ENCODE data around the gene SFMBT2. TPM values are rescaled to one million over a fixed set of nuclear protein-coding genes. Genes with fewer than 3 reads are reported as not detected.

SFMBT2 gene
- polyA plus RNA-seq, 4 donors, result 0.45 to 2.5 (median 1.3) TPM

DNA sequence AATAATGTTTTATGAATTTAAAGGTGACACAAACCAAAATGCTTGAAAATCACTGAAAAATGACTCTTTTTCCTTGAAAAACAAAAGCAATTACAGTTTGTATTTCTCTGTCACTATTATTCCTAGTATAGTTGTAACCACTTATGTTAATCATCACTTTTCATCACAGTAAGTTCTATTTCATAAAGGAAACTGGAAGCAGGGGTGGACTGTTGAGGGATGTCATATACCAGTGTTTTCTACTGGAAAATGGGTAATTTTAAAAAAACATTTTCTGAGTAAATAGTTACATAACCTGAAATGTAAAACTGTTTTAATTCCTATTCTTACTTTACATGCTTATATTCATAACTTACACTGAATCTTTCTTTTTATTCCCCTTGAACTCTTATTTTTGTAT is 32.2 kb upstream of the SFMBT2 start:
- no peak overlapping the region for H3K27ac ChIP-seq (ENCODE audit: low read depth in 1 of 3, low read length in 2 of 3)
- H3K36me3 ChIP-seq (ENCODE audit: control insufficient read depth in 3 of 3, insufficient read depth in 2 of 3, low read depth in 1 of 3, low read length in 3 of 3), result no peaks in the 10 kb centered on the region
- no peaks in the 10 kb centered on the region for H3K4me1 ChIP-seq (ENCODE audit: control insufficient read depth in 3 of 3, insufficient read depth in 2 of 3, low read depth in 1 of 3, low read length in 2 of 3)
- FAIRE-seq, result no peak
- H3K9me3 ChIP-seq (ENCODE audit: control insufficient read depth in 2 of 2, insufficient read depth in 1 of 2, low read depth in 1 of 2, low read length in 1 of 2), result no peaks in the 10 kb centered on the region
- DNase-seq, result no peak
- no peaks in the 10 kb centered on the region for H3K27me3 ChIP-seq (ENCODE audit: control insufficient read depth in 3 of 3, insufficient read depth in 3 of 3, low read length in 3 of 3)
- H3K4me3 ChIP-seq (ENCODE audit: low read depth in 1 of 3, low read length in 3 of 3), result no peak overlapping the region

DNA sequence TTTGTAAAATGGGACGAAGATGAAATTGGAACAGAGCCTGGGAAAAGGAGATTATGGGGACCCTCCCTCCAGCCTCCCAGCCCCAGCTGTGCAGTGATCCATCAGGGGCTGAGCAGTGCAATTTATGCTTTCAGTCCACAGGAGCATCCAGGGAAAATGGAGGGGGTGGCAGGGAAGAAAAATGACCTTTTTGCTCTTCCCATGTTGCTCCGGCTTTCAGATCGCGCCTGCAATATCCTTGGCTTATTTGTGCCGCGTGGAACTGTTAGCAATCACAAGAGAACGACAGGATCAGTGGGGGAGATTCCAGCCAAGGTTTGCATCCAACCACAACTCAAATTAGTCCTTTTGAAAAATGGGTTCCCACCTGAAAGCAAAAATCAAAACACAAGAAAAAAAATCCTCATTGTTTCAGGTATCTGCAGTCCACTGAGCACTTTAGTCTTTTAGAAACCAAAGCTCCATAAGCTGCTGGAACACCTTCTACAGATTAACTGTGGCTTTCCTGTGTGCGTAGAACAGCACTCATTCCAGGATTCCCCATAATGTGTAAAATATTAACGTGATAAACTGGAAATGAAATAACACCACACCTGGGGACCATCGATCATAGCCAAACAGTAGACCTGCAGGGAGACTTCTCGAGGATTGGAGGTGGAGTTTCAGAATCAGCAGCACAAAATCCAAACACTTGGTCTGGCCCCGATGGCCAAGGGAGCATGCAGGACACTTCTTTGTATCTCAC is 30.7 kb upstream of the SFMBT2 start:
- Histone ChIP-seq H3K27ac (ENCODE audit: low read depth in 1 of 3, low read length in 2 of 3) (no peak overlapping the region), H3K4me1 (ENCODE audit: control insufficient read depth in 3 of 3, insufficient read depth in 2 of 3, low read depth in 1 of 3, low read length in 2 of 3) (no peaks in the 10 kb centered on the region), H3K27me3 (ENCODE audit: control insufficient read depth in 3 of 3, insufficient read depth in 3 of 3, low read length in 3 of 3) (no peaks in the 10 kb centered on the region), H3K9me3 (ENCODE audit: control insufficient read depth in 2 of 2, insufficient read depth in 1 of 2, low read depth in 1 of 2, low read length in 1 of 2) (no peaks in the 10 kb centered on the region), H3K4me3 (ENCODE audit: low read depth in 1 of 3, low read length in 3 of 3) (no peak overlapping the region), H3K36me3 (ENCODE audit: control insufficient read depth in 3 of 3, insufficient read depth in 2 of 3, low read depth in 1 of 3, low read length in 3 of 3) (no peaks in the 10 kb centered on the region)
- WGBS, 3 donors, result 74 to 81% (median 78%) methylated on average over 12 of the region's 12 CpGs
- FAIRE-seq (no peak), DNase-seq (no peak)

DNA sequence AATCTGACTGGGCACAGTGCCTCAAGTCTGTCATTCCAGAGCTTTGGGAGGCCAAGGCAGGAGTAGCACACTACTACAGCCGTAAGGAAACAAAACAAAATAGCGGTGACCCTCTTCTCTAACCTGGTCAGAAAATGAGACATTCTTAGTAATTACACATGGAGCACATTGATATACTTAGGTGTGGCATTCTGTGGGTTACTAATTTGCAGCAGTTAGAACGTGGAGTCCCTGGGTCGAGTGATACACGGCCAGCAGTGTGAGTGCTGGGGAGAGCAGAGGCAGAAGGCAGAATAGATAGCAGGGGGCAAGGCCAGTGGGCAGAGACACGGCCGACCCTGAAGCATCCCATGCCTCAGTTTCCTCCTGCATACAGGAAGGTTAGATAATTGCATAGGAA is 28.9 kb upstream of the SFMBT2 start:
- Histone ChIP-seq H3K36me3 (ENCODE audit: control insufficient read depth in 3 of 3, insufficient read depth in 2 of 3, low read depth in 1 of 3, low read length in 3 of 3) (no peaks in the 10 kb centered on the region), H3K27ac (ENCODE audit: low read depth in 1 of 3, low read length in 2 of 3) (no peak overlapping the region), H3K9me3 (ENCODE audit: control insufficient read depth in 2 of 2, insufficient read depth in 1 of 2, low read depth in 1 of 2, low read length in 1 of 2) (no peaks in the 10 kb centered on the region), H3K27me3 (ENCODE audit: control insufficient read depth in 3 of 3, insufficient read depth in 3 of 3, low read length in 3 of 3) (no peaks in the 10 kb centered on the region), H3K4me1 (ENCODE audit: control insufficient read depth in 3 of 3, insufficient read depth in 2 of 3, low read depth in 1 of 3, low read length in 2 of 3) (no peaks in the 10 kb centered on the region), H3K4me3 (ENCODE audit: low read depth in 1 of 3, low read length in 3 of 3) (no peak overlapping the region)
- no peak for DNase-seq
- 73 to 85% (median 78%) methylated on average over 7 of the region's 7 CpGs for WGBS, 3 donors
- no peak for FAIRE-seq

GRCh38 chr10:7438196-7438986 is 27.6 kb upstream of the SFMBT2 start:
- FAIRE-seq, result no peak
- no peak overlapping the region for H3K4me3 ChIP-seq (ENCODE audit: low read depth in 1 of 3, low read length in 3 of 3)
- DNase-seq, result peak in 1 of 2 donors; percentile 3

GRCh38 chr10:7436490-7437100 is 25.8 kb upstream of the SFMBT2 start:
- FAIRE-seq (no peak), DNase-seq (no peak)
- Histone ChIP-seq H3K9me3 (ENCODE audit: control insufficient read depth in 2 of 2, insufficient read depth in 1 of 2, low read depth in 1 of 2, low read length in 1 of 2) (no peaks in the 10 kb centered on the region), H3K4me3 (ENCODE audit: low read depth in 1 of 3, low read length in 3 of 3) (no peak overlapping the region), H3K4me1 (ENCODE audit: control insufficient read depth in 3 of 3, insufficient read depth in 2 of 3, low read depth in 1 of 3, low read length in 2 of 3) (no peaks in the 10 kb centered on the region), H3K36me3 (ENCODE audit: control insufficient read depth in 3 of 3, insufficient read depth in 2 of 3, low read depth in 1 of 3, low read length in 3 of 3) (no peaks in the 10 kb centered on the region), H3K27ac (ENCODE audit: low read depth in 1 of 3, low read length in 2 of 3) (no peak overlapping the region), H3K27me3 (ENCODE audit: control insufficient read depth in 3 of 3, insufficient read depth in 3 of 3, low read length in 3 of 3) (no peaks in the 10 kb centered on the region)
- WGBS, 3 donors, result 77 to 91% (median 78%) methylated on average over 3 of the region's 3 CpGs

More at GRCh38 chr10:7438196-7438986, 27.6 kb upstream of the SFMBT2 start:
- Histone ChIP-seq H3K27me3 (ENCODE audit: control insufficient read depth in 3 of 3, insufficient read depth in 3 of 3, low read length in 3 of 3) (no peaks in the 10 kb centered on the region), H3K27ac (ENCODE audit: low read depth in 1 of 3, low read length in 2 of 3) (no peak overlapping the region), H3K36me3 (ENCODE audit: control insufficient read depth in 3 of 3, insufficient read depth in 2 of 3, low read depth in 1 of 3, low read length in 3 of 3) (no peaks in the 10 kb centered on the region), H3K9me3 (ENCODE audit: control insufficient read depth in 2 of 2, insufficient read depth in 1 of 2, low read depth in 1 of 2, low read length in 1 of 2) (no peaks in the 10 kb centered on the region), H3K4me1 (ENCODE audit: control insufficient read depth in 3 of 3, insufficient read depth in 2 of 3, low read depth in 1 of 3, low read length in 2 of 3) (no peaks in the 10 kb centered on the region)
- WGBS, 3 donors, result 52 to 57% (median 56%) methylated on average over 19 of the region's 19 CpGs

- H3K27ac ChIP-seq (ENCODE audit: low read depth in 1 of 3, low read length in 2 of 3), result no peak overlapping the region
- WGBS, 3 donors, result 62 to 71% (median 63%) methylated on average over 2 of the region's 2 CpGs
- H3K4me3 ChIP-seq (ENCODE audit: low read depth in 1 of 3, low read length in 3 of 3), result no peak overlapping the region
- DNase-seq, result no peak
- H3K9me3 ChIP-seq (ENCODE audit: control insufficient read depth in 2 of 2, insufficient read depth in 1 of 2, low read depth in 1 of 2, low read length in 1 of 2), result no peaks in the 10 kb centered on the region
- H3K4me1 ChIP-seq (ENCODE audit: control insufficient read depth in 3 of 3, insufficient read depth in 2 of 3, low read depth in 1 of 3, low read length in 2 of 3), result no peaks in the 10 kb centered on the region
- H3K36me3 ChIP-seq (ENCODE audit: control insufficient read depth in 3 of 3, insufficient read depth in 2 of 3, low read depth in 1 of 3, low read length in 3 of 3), result no peaks in the 10 kb centered on the region
- H3K27me3 ChIP-seq (ENCODE audit: control insufficient read depth in 3 of 3, insufficient read depth in 3 of 3, low read length in 3 of 3), result no peaks in the 10 kb centered on the region
- no peak for FAIRE-seq
These were observed 24.8 kb upstream of the SFMBT2 start for GRCh38 chr10:7435674-7436073.

GRCh38 chr10:7434378-7434777 is 23.5 kb upstream of the SFMBT2 start:
- Histone ChIP-seq H3K4me3 (ENCODE audit: low read depth in 1 of 3, low read length in 3 of 3) (no peak overlapping the region), H3K27ac (ENCODE audit: low read depth in 1 of 3, low read length in 2 of 3) (no peak overlapping the region), H3K9me3 (ENCODE audit: control insufficient read depth in 2 of 2, insufficient read depth in 1 of 2, low read depth in 1 of 2, low read length in 1 of 2) (no peaks in the 10 kb centered on the region), H3K36me3 (ENCODE audit: control insufficient read depth in 3 of 3, insufficient read depth in 2 of 3, low read depth in 1 of 3, low read length in 3 of 3) (no peaks in the 10 kb centered on the region), H3K27me3 (ENCODE audit: control insufficient read depth in 3 of 3, insufficient read depth in 3 of 3, low read length in 3 of 3) (no peaks in the 10 kb centered on the region), H3K4me1 (ENCODE audit: control insufficient read depth in 3 of 3, insufficient read depth in 2 of 3, low read depth in 1 of 3, low read length in 2 of 3) (no peaks in the 10 kb centered on the region)
- DNase-seq, result no peak
- WGBS, 3 donors, result 83 to 92% (median 91%) methylated on average over 5 of the region's 5 CpGs
- no peak for FAIRE-seq

- DNase-seq (no peak), FAIRE-seq (no peak)
- no peaks in the 10 kb centered on the region for H3K4me1 ChIP-seq (ENCODE audit: control insufficient read depth in 3 of 3, insufficient read depth in 2 of 3, low read depth in 1 of 3, low read length in 2 of 3)
- H3K27ac ChIP-seq (ENCODE audit: low read depth in 1 of 3, low read length in 2 of 3), result no peak overlapping the region
- H3K4me3 ChIP-seq (ENCODE audit: low read depth in 1 of 3, low read length in 3 of 3), result no peak overlapping the region
- WGBS, 3 donors, result 81 to 83% (median 82%) methylated on average over 8 of the region's 8 CpGs
- H3K36me3 ChIP-seq (ENCODE audit: control insufficient read depth in 3 of 3, insufficient read depth in 2 of 3, low read depth in 1 of 3, low read length in 3 of 3), result no peaks in the 10 kb centered on the region
- no peaks in the 10 kb centered on the region for H3K27me3 ChIP-seq (ENCODE audit: control insufficient read depth in 3 of 3, insufficient read depth in 3 of 3, low read length in 3 of 3)
- no peaks in the 10 kb centered on the region for H3K9me3 ChIP-seq (ENCODE audit: control insufficient read depth in 2 of 2, insufficient read depth in 1 of 2, low read depth in 1 of 2, low read length in 1 of 2)
These were observed 23.0 kb upstream of the SFMBT2 start for GRCh38 chr10:7433861-7434260.

Data from small intestine (tissue), 7 donors.